Activated T-helper 9 cell treated with anti-CD3 and anti-CD28 coated beads, Interleukin-2, amount 50 U/mL, for 16 hours (primary cell): ENCODE measurements around the gene CRELD2.

ENCODE experiments used
- DNase-seq: peaks from one replicate; pipeline ENCODE4 v3.0.0-alpha.2; 2020; ENCODE audit warnings: low read depth

Gene CRELD2

DNA sequence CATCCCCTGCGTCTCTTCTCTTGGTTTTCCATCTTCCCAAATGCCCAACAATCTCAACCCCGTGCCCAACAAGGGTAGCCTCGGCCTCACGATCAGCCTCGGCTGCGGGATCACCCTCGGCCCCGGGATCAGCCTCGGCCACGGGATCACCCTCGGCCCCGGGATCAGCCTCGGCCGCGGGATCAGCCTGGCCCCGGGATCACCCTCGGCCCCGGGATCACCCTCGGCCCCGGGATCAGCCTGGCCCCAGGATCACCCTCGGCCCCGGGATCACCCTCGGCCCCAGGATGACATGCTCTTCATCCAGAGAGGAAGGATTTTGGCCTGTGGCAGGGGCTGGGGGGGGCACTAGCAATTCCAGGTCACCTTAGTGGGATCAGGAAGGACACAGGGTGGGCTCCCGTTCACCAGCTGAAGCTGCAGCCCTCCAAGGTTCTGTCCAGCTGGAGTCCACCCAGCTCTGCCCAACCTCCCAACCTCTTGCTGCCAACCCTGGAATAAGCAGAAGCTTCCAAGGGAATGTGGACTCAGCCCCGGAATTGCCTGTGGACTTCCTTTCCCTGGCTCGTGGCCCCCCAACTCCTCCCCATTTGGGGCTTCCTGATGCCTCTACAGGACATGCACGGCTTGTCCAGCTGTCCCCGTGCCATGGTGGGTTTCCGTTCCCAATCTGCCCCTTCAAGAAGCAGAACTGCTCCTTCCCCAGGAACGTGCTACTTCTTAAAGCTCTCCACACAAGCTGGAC lies 6.4 kb upstream of the CRELD2 start:
- DNase-seq = no peak

DNA sequence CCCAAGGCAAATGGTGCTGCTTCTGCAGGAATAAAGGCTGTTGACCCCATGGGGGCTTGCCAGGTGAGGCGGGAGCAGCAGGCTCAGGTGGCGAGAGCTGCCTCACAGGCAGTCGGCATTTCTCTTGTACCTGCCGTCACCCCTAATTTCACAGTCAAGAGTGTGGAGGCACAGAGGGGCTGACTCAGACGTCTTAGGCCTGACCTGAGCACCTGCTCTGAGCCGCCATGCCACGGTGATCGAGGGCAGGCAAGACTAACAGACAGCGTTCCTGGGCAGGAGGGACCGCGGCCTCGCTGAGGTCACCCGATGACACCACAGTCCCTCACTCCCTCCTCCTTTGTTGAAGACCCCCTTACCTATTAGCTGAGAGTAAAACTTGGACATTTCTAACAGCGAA lies 5.4 kb upstream of the CRELD2 start:
- no peak for DNase-seq

DNA sequence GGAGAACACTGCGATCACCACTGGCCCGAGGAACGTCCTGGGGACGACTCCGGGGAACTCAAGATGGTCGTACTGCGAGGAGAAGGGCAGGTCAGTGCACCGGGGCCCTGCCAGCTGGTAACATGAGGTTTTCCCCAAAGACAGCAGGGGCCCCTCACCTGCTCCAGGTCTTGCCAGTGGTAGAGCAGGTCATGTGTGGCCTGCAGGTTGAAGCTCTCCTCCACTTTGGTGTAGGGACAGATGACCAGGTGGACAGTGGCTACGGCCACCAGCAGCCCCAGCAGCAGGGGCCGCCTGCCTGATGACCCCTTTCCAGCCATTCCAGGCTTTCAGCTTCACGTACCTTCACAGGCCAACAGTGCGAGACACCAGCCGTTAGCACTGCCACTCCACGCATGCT lies 5.0 kb upstream of the CRELD2 start:
- DNase-seq = no peak

DNA sequence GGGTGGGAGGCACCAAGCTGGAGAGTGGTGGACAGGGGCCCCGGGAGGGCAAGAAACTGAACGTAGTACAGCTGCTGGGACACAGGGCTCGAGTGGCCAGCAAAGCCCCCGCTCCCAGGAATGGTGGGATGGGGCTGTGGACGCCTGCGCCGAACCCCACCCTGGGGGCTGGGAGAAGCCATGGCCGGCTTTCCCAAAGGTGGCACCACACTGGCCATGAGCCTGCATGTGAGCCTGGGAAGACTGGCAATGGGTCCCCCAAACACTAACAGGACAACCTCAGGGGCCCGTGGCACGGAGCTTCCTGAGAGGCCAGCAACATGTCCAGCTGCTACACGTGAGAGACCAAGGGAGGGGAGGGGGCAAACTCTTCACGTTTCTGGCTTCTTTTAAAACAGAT lies 4.2 kb upstream of the CRELD2 start:
- DNase-seq = no peak

DNA sequence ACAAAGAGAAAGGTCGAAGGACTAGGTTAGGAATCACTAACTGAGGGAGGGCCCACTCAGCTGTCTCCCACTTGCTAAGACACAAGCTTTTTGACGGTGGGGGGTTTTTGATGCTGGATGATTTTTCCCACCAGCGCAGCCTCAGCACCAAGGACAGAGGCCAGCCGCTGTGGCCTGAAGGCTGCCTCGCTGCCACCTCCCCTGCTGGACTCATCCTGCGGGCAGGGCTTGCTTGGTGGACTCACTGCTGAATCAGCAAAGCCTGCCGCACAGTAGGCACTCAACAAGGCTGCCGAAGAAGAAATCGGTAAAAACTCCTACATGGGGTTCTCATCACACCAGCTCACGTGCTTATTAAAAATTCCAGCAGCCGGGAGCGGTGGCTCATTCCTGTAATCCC lies 2.8 kb upstream of the CRELD2 start:
- no peak for DNase-seq

DNA sequence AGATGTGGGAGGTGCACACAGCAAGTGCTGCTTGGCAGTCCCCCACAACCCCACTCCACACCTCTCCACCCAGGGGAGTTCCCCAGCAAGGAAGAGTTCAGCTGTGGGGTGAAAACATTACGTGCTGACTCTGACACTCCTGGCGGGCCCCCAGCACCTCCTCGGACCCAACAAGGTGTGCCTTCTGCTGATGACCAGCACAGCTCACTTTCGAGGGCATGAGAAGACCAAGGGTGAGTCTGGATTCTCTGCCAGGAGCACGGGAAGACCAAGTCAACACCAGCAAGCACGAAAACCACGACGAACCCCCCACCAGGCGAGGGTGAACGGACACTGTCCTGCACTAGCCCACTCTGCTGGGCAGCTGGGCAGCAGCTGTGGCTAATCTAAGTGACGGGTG lies 1.6 kb upstream of the CRELD2 start:
- DNase-seq = no peak

DNA sequence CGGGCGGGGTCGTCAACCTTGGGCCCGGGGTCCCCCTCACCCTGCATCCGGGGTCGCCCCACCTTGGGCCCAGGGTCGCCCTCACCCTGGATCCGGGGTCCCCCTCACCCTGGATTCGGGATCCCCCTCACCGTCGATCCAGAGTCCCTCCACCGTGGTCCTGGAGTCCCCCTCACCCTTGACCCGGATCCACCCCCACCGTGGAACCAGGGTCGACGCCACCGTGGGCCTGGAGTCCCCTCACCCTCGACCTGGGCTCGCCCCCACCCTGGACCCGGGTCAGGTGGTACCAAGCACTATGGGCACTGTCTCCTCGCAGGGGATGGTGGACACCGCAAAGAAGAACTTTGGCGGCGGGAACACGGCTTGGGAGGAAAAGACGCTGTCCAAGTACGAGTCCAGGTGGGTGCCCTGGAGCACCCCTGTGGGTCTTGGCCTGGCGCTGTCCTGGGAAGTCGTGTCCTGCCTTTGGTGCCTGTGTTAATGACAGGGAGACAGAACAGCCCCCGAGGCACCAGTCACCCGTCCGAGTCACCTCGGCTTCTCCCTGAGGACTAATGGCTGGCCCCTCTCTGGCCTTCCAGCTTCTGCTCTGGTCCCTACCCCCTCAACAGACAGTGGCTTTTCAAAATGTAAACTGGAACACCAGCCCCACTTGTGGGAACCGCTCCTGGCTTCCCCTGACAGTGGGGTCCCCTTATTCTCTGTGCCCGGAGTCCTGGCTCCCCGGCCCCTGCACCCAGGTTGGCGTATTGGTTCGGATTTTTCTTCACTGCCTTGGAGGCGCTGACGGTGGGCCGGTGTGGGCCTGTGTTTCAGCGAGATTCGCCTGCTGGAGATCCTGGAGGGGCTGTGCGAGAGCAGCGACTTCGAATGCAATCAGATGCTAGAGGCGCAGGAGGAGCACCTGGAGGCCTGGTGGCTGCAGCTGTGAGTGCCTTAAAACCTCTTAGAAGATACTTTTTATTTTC lies 762 bp downstream of the CRELD2 start:
- DNase-seq = no peak

DNA sequence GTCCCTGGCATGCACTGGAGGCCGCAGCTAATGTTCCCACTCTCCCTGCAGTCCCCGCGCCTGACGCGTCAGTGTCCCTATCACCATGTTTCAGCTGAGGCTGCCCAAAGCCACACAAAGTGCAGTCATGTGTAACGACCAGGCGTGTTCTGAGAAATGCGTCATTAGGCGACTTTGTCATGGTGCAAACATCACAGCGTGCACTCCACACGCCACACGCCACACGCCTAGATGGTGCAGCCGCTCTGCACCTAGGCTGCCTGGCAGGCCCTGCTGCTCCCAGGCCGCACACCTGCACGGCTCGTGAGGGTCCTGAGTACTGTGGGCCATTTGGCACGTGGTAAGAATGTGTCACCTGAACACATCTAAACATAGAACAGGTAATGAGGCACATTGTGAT lies 2.4 kb downstream of the CRELD2 start:
- no peak for DNase-seq

DNA sequence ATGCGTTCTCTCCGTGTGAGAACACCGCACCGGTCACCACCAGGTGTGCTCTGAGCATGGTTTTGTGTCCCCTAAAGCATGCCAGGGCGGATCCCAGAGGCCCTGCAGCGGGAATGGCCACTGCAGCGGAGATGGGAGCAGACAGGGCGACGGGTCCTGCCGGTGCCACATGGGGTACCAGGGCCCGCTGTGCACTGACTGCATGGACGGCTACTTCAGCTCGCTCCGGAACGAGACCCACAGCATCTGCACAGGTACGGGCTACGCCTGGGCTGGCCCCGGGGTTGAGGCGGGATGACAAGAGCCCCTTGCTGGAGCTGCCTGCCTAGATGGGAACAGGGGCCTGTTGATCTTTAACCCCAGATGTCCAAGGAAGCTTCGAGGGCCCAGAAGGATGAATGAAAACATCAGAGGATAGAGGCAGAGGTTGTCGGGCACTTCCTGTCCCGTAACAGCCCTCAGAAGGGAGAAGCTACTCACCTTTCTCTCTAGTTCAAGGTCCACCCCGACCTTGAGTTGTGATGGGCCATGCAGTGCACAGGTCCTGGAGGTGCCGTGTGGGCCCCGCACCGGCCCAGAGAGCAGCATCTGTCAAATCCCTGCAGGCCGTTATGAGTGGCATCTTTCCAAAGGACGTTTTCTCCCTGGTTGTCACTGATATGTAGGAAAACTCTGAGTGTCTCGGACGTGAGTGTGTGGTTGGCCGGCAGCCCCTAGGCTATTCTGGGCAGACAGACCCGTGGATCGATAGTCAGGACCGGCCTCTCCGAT lies 3.3 kb downstream of the CRELD2 start:
- no peak for DNase-seq

DNA sequence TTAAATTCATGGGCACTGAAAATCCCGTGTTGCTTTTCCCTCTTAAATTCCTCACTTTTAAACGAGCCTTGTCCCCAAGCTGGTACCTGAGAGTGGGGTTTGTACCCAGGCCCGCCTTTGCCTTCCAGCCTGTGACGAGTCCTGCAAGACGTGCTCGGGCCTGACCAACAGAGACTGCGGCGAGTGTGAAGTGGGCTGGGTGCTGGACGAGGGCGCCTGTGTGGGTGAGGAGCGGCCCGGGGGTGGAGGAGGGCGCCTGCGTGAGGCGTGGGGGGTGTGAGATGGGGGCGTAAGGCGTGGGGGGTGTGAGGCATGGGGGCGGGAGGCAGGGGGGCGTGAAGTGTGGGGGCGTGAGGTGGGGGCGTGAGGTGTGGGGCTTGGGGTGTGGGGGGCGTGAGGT lies 4.0 kb downstream of the CRELD2 start:
- no peak for DNase-seq

DNA sequence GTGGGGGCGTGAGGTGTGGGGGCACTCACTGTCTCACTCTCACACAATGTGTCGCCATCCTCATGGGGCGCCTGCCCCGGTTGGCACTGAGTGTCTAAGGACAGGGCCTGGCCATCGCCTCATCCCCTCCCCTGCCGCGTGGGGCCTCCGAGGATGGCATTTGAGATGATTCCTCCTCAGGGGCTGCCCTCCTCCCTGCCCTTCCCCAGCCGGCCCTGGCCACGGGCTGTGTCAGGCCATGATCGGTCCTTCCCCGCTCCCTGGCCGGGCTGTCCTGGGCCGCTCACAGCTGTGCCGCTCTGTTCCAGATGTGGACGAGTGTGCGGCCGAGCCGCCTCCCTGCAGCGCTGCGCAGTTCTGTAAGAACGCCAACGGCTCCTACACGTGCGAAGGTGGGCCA lies 4.5 kb downstream of the CRELD2 start:
- no peak for DNase-seq

DNA sequence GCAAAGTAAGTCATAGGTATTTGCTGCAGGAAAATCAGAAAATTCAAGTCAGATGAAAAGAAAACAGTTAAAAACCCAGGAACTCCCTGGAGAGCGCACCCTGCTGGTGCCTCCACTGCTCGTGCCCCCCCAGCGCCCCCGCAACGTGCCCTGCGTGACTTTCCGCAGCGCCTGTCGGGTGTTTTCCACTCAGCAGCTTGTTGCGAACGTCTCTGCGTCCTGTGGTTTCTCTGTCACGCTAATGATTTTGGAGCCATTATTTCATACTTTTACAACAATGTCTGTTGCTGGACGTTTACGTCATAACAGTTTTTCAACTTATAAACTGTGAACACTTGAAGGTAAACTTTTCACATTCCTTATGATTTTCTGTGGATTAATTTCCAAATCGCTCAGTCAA lies 5.0 kb downstream of the CRELD2 start:
- no peak for DNase-seq

DNA sequence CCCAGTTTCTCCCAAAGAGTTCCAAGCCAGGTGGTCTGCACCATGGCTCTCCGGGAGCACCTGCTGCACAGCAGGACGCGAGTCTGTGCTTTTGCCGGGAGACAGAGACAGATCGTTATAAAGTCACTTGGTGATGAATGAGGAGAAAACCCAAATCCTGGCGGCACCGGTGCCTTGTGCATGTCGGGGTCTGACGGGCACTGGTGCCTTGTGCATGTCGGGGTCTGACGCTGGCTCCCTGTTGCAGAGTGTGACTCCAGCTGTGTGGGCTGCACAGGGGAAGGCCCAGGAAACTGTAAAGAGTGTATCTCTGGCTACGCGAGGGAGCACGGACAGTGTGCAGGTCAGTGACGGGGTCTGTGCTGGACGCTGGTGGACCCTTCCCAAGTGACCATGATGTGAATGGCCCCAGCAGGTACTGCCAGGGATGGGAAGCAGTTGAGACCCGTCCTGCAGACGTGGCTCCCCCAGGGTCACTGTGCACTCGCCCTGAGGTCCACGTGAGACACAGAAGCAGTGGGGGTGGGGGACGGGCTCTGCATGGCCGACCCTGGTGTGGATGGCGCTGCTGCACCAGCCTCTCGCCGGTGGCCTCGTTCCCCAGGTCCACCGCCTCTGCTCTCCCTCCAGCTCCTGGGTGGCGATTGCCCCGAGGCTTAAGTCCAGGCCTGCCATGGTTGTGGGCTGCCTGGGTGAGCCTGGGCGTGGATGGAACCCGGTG lies 5.8 kb downstream of the CRELD2 start:
- no peak for DNase-seq

DNA sequence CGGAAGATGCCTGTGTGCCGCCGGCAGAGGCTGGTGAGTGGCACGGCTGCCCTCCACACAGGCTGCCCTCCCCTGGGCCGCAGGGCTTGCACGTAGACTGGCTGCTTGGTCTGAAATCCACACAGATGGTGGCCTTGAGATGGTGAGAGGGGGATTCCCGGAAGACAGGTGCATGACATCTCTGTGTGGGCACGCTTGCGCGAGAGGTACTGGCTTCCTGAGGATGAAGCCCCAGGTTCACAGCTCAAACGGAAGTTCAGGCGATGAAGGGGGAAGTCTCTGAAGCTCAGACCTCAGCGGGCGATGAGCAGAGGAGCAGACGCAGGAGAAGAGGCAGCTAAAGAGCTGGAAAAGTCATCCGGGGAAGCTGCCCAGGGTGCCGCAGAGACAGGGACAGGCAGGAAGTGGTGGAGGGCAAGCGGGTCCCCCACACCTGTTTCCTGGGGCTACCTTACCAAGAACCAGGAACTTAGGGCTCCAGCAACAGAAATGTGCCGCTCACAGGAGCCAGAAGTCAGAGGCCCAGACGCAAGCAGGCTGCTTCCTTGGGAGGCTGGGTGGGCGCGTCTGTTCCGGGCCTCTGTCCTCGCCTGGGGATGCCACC lies 7.2 kb downstream of the CRELD2 start:
- peak; percentile 61 for DNase-seq

DNA sequence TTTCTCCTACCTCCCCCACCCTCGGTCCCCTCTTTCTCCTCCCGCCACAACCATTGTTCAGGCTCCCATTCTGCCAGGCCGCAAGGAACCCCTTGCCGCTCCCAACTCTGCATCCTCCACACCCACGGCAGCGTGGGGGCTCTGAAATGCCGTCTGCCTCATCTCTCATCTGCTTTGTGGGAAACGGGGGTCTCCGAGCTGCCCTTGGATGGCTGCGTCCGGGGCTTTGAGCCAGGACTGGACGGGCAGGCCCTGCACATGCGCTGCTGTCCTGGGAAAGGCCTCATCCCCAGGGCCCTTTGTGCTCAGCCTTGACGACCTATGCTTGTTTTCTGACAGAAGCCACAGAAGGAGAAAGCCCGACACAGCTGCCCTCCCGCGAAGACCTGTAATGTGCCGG lies 8.5 kb downstream of the CRELD2 start:
- no peak for DNase-seq

DNA sequence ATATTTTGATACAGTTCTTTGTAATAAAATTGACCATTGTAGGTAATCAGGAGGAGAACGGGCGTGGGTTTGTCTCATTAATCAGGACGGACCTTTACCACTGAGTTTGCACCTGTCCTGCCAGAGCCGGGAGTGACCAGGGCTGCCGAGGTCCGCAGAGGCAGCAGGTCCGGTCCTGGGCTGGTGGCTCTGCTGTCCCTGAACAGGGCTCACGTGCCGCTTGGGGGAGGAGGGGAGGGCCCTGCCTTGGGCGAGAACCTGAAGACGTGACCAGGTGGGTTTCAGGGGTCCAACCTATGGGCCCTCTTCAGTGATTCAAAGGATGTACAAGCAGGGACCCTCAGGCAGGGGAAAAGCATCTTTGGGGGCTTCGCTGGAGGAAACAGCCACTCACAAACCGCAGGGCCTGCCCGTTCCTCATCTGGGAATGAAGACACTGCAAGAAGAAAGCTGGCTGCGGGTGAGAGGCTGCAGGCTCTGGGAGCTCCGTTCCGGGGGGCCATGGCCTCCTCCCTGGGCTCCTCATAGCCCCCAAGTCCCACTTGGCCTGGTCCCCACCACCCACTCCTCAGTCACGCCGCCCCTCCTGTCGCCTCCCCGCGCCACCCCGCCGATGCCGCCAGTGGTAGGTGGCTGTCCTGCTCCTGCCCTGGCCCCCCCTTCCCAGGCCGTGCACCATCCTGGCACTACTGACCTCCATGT lies 9.2 kb downstream of the CRELD2 start:
- no peak for DNase-seq

DNA sequence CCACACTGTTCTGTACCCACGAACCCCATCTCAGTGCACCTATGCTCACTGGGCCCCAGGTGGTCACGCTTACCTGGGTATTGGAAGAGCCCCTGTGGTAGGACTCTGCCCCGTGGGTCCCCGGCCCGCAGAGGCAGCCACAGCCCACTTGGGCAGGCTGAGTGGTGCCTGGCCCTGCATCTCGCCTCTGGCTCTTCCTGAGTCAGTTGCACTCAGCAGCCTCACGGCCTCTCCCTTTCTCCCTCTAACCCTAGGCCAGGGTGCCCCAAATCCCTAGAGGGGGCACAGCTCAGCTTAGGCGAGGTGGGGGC lies 9.7 kb downstream of the CRELD2 start:
- no peak for DNase-seq

DNA sequence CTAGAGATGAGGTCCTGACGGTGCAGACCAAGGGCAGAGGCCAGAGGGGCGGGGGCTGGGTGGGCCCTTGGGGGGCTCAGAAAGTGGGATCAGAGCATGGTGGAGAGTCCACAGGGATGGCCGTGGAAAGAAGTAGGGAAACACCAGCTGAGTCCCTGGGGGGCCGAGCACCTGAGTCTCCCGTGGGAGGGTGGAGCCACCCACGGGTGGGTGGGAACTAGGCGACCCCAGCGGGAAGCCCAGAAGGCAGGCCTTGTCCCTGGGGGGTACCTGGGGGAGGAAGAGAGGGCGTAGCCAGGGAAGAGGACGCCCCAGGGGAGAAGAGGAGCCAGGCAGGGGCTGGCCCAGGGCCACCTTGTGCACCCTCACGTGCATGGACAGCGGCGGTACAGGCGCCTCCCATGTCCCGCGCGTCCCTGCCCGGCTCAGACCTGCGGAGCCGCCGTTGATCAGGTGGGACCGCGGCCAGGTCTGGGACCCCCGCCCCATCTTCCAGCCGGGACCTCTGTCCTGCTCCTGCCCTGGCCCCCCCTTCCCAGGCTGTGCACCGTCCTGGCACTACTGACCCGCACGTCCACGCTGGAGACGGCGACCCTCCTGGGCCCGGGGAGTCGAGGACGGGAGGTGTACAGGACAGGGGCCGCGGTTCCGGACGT lies 10.2 kb downstream of the CRELD2 start:
- DNase-seq = no peak

DNA sequence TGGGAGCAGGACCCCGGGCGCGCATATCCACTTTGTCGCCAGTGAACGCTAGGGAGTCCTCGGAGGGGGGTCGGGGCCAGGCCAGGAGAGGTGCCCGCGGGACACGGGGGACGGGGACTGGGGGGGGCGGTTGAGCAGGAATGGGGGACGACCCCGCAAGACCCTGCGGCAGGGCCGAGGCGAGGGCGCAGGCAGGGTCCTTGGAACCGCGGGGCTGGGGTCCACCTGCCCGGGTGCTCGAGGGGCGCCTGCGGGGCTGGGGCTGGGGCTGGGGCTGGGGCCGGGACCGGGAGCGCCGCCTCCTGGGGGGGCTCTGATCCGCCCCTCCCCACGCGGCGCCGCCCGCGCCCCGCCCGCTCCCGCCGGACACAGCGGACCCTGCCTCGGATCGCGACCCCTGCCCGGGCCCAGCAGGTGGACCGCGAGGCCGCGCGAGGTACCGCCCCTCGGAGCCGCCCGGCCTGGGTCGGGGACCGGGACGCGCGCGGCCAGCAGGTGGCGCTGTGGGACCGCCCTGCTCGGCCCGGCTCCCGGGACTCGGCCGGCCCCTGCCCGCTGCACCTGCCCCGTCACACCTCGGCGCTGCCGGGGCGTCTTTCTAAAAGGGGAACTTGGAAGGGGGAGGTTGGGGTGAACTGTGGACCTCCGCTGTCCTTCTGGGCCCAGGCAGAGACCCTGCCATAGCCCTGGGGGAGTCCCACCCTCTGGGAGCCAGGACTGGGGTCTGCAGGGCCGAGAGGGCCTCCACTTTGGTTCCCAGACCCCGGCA lies 11.0 kb downstream of the CRELD2 start:
- DNase-seq = peak; percentile 72
